Measurements from ENCODE around the gene BTBD3.

BTBD3 gene

DNA sequence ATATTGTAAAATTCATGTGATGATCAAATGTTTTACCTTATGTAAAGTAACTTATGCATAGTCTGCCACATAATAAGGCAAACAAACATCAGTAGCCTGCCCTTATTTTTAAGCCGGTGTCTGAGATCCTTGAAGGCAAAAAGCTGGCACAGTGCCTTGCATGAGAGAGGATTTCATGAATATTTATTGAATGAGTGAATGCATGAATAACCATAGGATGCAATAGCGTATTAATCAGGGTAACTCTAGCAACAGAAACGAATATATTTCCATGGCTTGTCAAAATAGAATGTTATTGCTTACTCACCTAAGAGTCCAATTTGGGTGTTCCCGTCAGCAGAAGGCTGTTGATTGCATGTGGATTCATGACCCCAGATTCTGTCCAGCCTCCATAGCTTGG is 34.9 kb downstream of the BTBD3 start:
- no peak overlapping the region for H3K4me3 ChIP-seq (ENCODE audit: low read length)
- no peak for DNase-seq (ENCODE audit: low read depth, low spot score)

DNA sequence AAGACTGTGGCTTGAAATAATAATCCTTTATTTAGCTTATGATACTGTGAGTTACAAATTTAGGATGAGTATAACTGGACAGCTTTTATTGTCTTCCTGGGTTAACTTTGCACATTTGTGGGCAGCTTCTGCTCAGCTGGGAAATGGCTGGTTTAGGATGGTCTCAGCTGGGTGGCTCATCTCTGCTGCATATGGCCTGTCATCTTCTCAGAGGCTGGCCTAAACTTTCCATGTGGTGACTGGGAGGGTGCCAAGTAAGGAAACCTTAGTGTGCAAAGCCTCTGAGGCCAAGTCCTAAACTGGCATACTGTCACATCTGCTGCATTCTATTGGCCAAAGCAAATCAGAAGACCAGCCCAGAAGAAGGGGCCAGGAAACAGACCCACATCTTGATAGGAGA is 40.2 kb downstream of the BTBD3 start:
- no peak overlapping the region for H3K4me3 ChIP-seq (ENCODE audit: low read length)
- DNase-seq (ENCODE audit: low read depth, low spot score) = no peak

- no peak overlapping the region for H3K4me3 ChIP-seq (ENCODE audit: low read length)
- DNase-seq (ENCODE audit: low read depth, low spot score) = no peak
These were observed 41.2 kb downstream of the BTBD3 start for GRCh38 chr20:11958855-11959254.

DNA sequence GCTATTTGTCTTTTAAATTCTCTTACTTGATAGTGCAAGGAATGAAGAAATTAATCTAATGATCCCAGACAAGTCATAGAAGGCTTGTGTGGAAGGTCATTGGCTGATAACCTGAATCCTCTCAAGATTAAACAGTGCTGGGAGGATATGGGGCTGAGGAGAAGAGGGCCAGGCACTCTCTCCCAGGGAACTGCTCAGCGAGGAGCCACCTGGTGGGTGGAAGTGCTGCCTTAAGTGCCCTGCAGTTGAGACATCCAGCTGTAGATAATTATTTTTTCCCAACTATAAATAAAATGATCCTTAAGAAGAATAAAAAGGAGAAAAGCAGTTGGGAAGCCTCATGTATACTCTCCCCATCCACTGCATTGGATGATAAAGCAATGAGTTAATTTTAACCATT is 47.9 kb downstream of the BTBD3 start:
- no peak overlapping the region for H3K4me3 ChIP-seq (ENCODE audit: low read length)
- DNase-seq (ENCODE audit: low read depth, low spot score) = no peak

- H3K4me3 ChIP-seq (ENCODE audit: low read length) = no peak overlapping the region
- DNase-seq (ENCODE audit: low read depth, low spot score) = no peak
These were observed 48.5 kb downstream of the BTBD3 start for GRCh38 chr20:11966186-11966585.

DNA sequence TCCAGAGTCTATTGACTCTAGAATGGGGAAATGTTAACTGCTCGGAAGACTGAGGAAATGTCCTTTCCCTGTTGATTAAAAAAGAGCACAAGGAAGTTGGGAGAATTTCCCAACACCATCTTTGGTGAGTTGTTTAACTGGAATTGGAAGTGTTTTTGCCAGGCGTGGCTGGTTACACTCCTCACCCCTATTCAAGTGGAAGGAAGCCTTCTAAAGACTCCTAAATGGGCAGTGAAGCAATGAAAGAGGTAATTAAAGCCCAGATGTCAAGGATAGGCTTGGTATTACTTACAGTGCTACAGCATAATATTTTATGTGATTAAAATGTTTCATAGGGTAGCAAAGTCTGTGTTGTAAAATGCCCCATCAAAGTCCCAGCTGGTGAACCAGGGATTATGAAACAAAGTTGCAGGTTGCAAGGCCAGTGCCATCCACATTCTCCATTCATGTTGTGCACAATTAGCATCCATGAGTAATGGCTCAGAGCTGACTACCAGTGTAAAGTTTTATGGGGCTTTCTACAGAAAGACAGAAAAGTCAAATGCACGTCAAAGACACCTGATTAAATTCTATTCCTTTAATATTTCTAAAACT is 52.6 kb downstream of the BTBD3 start:
- no peak overlapping the region for H3K4me3 ChIP-seq (ENCODE audit: low read length)
- no peak for DNase-seq (ENCODE audit: low read depth, low spot score)

DNA sequence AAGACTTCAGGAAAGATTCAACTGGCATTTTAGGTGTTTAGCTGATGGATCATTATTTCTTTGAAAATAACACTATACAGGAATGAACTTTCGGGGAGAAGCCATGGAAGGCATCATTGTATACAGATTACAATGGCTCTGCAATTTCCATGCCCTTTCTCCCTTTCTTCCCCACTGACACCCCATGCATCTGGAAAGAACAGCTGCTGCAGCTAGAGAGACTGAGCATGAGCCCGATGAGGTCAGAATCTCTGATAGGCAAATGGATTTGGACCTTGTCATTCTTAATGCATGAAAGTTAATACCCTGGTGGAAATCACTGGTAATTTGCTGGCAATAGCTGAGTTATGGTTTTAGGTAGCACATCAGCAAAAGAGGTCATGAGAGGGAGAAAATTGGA is 54.8 kb downstream of the BTBD3 start:
- no peak overlapping the region for H3K4me3 ChIP-seq (ENCODE audit: low read length)
- DNase-seq (ENCODE audit: low read depth, low spot score) = no peak

Measured in Jurkat, Clone E6-1 (cell line).